ENCODE measurements around the gene AGBL3.

DNA sequence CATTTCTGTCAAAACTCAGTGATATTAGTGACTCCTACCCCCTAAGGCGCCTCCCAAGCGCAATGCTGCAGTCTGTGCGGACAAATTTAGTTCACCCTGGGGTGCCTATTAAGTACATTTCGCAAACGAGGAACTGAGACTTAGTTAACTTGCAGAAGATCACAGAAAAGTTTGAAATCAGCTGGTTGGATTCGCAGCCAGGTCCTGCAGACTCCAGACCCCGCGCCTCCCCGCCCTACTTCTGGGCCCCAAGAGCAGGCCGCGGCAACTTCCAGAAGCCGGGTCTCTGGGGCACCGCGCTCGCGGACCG is 183.6 kb downstream of the AGBL3 start:
- no peak for TF ChIP-seq YY1 (IDR thresholded peaks at IDR 0.05; ENCODE audit: borderline replicate concordance in 1 of 3, control insufficient read depth in 1 of 3, extremely low read depth in 1 of 3, insufficient read depth in 3 of 3, insufficient read length in 1 of 3, insufficient replicate concordance in 2 of 3, low read depth in 1 of 3, low read length in 2 of 3)
- TF ChIP-seq CREB1 (IDR thresholded peaks at IDR 0.05), result no peak; the same call in 1 of the 2 replicates
- TF ChIP-seq CREB1 (CRISPR knock-in tag; IDR thresholded peaks at IDR 0.05), result 0 out of 2 replicates have a peak, but pooled peaks have one; percentile 3
- TF ChIP-seq, protein P1, sequence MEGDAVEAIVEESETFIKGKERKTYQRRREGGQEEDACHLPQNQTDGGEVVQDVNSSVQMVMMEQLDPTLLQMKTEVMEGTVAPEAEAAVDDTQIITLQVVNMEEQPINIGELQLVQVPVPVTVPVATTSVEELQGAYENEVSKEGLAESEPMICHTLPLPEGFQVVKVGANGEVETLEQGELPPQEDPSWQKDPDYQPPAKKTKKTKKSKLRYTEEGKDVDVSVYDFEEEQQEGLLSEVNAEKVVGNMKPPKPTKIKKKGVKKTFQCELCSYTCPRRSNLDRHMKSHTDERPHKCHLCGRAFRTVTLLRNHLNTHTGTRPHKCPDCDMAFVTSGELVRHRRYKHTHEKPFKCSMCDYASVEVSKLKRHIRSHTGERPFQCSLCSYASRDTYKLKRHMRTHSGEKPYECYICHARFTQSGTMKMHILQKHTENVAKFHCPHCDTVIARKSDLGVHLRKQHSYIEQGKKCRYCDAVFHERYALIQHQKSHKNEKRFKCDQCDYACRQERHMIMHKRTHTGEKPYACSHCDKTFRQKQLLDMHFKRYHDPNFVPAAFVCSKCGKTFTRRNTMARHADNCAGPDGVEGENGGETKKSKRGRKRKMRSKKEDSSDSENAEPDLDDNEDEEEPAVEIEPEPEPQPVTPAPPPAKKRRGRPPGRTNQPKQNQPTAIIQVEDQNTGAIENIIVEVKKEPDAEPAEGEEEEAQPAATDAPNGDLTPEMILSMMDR (IDR thresholded peaks at IDR 0.05 in 2 of 3, conservative IDR thresholded peaks at IDR 0.05 in 1 of 3; ENCODE audit: insufficient read depth in 2 of 3, low read depth in 1 of 3, low read length in 3 of 3), result no peak
- no peak for TF ChIP-seq GTF2E2 (tag; IDR thresholded peaks at IDR 0.05)
- TF ChIP-seq, protein P2, sequence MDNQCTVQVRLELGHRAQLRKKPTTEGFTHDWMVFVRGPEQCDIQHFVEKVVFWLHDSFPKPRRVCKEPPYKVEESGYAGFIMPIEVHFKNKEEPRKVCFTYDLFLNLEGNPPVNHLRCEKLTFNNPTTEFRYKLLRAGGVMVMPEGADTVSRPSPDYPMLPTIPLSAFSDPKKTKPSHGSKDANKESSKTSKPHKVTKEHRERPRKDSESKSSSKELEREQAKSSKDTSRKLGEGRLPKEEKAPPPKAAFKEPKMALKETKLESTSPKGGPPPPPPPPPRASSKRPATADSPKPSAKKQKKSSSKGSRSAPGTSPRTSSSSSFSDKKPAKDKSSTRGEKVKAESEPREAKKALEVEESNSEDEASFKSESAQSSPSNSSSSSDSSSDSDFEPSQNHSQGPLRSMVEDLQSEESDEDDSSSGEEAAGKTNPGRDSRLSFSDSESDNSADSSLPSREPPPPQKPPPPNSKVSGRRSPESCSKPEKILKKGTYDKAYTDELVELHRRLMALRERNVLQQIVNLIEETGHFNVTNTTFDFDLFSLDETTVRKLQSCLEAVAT (IDR thresholded peaks at IDR 0.05), result no peak
- TF ChIP-seq SMC3 (conservative IDR thresholded peaks at IDR 0.05; ENCODE audit: insufficient read depth, low read depth, low read length), result no peak
- TF ChIP-seq, protein P3, sequence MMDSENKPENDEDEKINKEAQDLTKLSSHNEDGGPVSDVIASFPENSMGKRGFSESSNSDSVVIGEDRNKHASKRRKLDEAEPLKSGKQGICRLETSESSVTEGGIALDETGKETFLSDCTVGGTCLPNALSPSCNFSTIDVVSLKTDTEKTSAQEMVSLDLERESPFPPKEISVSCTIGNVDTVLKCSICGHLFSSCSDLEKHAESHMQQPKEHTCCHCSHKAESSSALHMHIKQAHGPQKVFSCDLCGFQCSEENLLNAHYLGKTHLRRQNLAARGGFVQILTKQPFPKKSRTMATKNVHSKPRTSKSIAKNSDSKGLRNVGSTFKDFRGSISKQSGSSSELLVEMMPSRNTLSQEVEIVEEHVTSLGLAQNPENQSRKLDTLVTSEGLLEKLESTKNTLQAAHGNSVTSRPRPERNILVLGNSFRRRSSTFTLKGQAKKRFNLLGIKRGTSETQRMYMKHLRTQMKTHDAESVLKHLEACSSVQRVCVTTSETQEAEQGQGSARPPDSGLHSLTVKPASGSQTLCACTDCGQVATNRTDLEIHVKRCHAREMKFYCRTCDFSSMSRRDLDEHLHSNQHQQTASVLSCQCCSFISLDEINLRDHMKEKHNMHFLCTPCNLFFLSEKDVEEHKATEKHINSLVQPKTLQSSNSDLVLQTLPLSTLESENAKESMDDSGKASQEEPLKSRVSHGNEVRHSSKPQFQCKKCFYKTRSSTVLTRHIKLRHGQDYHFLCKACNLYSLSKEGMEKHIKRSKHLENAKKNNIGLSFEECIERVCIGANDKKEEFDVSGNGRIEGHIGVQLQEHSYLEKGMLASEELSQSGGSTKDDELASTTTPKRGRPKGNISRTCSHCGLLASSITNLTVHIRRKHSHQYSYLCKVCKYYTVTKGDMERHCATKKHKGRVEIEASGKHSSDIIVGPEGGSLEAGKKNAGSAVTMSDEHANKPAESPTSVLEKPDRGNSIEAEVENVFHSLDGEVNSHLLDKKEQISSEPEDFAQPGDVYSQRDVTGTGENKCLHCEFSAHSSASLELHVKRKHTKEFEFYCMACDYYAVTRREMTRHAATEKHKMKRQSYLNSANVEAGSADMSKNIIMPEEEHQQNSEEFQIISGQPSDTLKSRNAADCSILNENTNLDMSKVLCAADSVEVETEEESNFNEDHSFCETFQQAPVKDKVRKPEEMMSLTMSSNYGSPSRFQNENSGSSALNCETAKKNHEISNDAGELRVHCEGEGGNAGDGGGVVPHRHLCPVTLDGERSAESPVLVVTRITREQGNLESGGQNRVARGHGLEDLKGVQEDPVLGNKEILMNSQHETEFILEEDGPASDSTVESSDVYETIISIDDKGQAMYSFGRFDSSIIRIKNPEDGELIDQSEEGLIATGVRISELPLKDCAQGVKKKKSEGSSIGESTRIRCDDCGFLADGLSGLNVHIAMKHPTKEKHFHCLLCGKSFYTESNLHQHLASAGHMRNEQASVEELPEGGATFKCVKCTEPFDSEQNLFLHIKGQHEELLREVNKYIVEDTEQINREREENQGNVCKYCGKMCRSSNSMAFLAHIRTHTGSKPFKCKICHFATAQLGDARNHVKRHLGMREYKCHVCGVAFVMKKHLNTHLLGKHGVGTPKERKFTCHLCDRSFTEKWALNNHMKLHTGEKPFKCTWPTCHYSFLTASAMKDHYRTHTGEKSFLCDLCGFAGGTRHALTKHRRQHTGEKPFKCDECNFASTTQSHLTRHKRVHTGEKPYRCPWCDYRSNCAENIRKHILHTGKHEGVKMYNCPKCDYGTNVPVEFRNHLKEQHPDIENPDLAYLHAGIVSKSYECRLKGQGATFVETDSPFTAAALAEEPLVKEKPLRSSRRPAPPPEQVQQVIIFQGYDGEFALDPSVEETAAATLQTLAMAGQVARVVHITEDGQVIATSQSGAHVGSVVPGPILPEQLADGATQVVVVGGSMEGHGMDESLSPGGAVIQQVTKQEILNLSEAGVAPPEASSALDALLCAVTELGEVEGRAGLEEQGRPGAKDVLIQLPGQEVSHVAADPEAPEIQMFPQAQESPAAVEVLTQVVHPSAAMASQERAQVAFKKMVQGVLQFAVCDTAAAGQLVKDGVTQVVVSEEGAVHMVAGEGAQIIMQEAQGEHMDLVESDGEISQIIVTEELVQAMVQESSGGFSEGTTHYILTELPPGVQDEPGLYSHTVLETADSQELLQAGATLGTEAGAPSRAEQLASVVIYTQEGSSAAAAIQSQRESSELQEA (IDR thresholded peaks at IDR 0.05; ENCODE audit: low read depth), result no peak
